GM23338 (cell line): ENCODE measurements around the gene DGKH. TPM values are rescaled to one million over a fixed set of nuclear protein-coding genes. Genes with fewer than 3 reads are reported as not detected.

ENCODE experiments used
- CREB1 ChIP-seq: fragments of 250-450 bp; sonication (Bioruptor Pico); IDR thresholded peaks from 2 replicates; pipeline ENCODE4 v1.5.0; 2020; ENCODE audit warnings: low read depth, mild to moderate bottlenecking, moderate library complexity
- JUNB ChIP-seq: IDR thresholded peaks from one replicate; pipeline ENCODE4 v1.6.1; 2016; ENCODE audit warnings: antibody characterized with exemption; ENCODE audit not compliant: unreplicated experiment
- NANOG ChIP-seq: IDR thresholded peaks from 2 replicates; pipeline ENCODE4 v1.6.1; 2016; ENCODE audit warnings: antibody characterized with exemption, borderline replicate concordance
- POLR2AphosphoS5 ChIP-seq: IDR thresholded peaks from 2 replicates; pipeline ENCODE4 v1.6.1; 2016; ENCODE audit warnings: antibody characterized with exemption, low read depth
- polyA plus RNA-seq: library from polyadenylated mRNA; unstranded; fragments of >200 nt; fragmentation: Nextera tagmentation; extraction: Ambion mirVana; gene quantifications from 2 replicates; pipeline ENCODE4 v1.2.1, GENCODE V29; 2016
- total RNA-seq: library from RNA; depleted of rRNA; stranded (reverse); fragments of >200 nt; shearing (Covaris generic); gene quantifications from 2 replicates; pipeline ENCODE4 v1.2.3, GENCODE V29; 2014
- TF ChIP-seq, protein P1 (sequence below): fragments of 250-450 bp; sonication (Bioruptor Pico); IDR thresholded peaks from 2 replicates; pipeline ENCODE4 v1.5.0; 2020; ENCODE audit warnings: mild to moderate bottlenecking, moderate library complexity
- TF ChIP-seq, protein P2 (sequence below), 2 experiments: fragments of 200-600 bp in 1 of 2; sonication (generic) in 1 of 2; conservative IDR thresholded peaks; 2 replicates each; pipeline versions ENCODE4 v1.5.1 to v1.6.1; 2016 to 2017; ENCODE audit warnings: antibody characterized with exemption in 2 of 2, low read depth in 2 of 2, mild to moderate bottlenecking in 2 of 2, moderate library complexity in 1 of 2
- TF ChIP-seq, protein P3 (sequence below): IDR thresholded peaks from 2 replicates; pipeline ENCODE4 v1.6.1; 2016; ENCODE audit warnings: antibody characterized with exemption

DGKH gene
- total and polyA plus RNA-seq, 2 experiments from 2014 or later = 2.1 to 7.5 TPM

DNA sequence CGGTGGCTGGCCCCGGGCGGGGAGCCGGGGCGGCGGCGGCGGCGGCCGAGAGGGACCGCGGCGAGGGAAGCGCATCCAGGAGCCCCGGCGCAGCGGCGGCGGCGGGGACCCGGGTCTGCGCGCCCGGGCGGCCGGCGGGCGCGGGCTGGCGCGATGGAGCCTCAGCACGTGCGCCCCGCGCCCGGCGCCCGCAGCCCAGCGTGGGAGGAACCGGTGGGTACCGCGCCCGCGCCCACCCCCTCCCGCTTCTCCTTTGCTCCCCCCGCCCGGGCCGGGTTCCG, 7.8 kb upstream of the DGKH start (continued):
- TF ChIP-seq, protein P1, sequence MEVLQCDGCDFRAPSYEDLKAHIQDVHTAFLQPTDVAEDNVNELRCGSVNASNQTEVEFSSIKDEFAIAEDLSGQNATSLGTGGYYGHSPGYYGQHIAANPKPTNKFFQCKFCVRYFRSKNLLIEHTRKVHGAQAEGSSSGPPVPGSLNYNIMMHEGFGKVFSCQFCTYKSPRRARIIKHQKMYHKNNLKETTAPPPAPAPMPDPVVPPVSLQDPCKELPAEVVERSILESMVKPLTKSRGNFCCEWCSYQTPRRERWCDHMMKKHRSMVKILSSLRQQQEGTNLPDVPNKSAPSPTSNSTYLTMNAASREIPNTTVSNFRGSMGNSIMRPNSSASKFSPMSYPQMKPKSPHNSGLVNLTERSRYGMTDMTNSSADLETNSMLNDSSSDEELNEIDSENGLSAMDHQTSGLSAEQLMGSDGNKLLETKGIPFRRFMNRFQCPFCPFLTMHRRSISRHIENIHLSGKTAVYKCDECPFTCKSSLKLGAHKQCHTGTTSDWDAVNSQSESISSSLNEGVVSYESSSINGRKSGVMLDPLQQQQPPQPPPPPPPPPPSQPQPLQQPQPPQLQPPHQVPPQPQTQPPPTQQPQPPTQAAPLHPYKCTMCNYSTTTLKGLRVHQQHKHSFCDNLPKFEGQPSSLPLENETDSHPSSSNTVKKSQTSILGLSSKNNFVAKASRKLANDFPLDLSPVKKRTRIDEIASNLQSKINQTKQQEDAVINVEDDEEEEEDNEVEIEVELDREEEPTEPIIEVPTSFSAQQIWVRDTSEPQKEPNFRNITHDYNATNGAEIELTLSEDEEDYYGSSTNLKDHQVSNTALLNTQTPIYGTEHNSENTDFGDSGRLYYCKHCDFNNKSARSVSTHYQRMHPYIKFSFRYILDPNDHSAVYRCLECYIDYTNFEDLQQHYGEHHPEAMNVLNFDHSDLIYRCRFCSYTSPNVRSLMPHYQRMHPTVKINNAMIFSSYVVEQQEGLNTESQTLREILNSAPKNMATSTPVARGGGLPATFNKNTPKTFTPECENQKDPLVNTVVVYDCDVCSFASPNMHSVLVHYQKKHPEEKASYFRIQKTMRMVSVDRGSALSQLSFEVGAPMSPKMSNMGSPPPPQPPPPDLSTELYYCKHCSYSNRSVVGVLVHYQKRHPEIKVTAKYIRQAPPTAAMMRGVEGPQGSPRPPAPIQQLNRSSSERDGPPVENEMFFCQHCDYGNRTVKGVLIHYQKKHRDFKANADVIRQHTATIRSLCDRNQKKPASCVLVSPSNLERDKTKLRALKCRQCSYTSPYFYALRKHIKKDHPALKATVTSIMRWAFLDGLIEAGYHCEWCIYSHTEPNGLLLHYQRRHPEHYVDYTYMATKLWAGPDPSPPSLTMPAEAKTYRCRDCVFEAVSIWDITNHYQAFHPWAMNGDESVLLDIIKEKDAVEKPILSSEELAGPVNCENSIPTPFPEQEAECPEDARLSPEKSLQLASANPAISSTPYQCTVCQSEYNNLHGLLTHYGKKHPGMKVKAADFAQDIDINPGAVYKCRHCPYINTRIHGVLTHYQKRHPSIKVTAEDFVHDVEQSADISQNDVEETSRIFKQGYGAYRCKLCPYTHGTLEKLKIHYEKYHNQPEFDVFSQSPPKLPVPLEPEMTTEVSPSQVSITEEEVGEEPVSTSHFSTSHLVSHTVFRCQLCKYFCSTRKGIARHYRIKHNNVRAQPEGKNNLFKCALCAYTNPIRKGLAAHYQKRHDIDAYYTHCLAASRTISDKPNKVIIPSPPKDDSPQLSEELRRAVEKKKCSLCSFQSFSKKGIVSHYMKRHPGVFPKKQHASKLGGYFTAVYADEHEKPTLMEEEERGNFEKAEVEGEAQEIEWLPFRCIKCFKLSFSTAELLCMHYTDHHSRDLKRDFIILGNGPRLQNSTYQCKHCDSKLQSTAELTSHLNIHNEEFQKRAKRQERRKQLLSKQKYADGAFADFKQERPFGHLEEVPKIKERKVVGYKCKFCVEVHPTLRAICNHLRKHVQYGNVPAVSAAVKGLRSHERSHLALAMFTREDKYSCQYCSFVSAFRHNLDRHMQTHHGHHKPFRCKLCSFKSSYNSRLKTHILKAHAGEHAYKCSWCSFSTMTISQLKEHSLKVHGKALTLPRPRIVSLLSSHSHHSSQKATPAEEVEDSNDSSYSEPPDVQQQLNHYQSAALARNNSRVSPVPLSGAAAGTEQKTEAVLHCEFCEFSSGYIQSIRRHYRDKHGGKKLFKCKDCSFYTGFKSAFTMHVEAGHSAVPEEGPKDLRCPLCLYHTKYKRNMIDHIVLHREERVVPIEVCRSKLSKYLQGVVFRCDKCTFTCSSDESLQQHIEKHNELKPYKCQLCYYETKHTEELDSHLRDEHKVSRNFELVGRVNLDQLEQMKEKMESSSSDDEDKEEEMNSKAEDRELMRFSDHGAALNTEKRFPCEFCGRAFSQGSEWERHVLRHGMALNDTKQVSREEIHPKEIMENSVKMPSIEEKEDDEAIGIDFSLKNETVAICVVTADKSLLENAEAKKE (CRISPR knock-in tag) = no peak
- TF ChIP-seq POLR2AphosphoS5 (no peak), NANOG (no peak), JUNB (no peak), CREB1 (no peak)
- TF ChIP-seq, protein P2, sequence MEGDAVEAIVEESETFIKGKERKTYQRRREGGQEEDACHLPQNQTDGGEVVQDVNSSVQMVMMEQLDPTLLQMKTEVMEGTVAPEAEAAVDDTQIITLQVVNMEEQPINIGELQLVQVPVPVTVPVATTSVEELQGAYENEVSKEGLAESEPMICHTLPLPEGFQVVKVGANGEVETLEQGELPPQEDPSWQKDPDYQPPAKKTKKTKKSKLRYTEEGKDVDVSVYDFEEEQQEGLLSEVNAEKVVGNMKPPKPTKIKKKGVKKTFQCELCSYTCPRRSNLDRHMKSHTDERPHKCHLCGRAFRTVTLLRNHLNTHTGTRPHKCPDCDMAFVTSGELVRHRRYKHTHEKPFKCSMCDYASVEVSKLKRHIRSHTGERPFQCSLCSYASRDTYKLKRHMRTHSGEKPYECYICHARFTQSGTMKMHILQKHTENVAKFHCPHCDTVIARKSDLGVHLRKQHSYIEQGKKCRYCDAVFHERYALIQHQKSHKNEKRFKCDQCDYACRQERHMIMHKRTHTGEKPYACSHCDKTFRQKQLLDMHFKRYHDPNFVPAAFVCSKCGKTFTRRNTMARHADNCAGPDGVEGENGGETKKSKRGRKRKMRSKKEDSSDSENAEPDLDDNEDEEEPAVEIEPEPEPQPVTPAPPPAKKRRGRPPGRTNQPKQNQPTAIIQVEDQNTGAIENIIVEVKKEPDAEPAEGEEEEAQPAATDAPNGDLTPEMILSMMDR (conservative IDR thresholded peaks at IDR 0.05; ENCODE audit: low read depth in 2 of 2) = no peak
- TF ChIP-seq, protein P3, sequence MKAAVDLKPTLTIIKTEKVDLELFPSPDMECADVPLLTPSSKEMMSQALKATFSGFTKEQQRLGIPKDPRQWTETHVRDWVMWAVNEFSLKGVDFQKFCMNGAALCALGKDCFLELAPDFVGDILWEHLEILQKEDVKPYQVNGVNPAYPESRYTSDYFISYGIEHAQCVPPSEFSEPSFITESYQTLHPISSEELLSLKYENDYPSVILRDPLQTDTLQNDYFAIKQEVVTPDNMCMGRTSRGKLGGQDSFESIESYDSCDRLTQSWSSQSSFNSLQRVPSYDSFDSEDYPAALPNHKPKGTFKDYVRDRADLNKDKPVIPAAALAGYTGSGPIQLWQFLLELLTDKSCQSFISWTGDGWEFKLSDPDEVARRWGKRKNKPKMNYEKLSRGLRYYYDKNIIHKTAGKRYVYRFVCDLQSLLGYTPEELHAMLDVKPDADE = no peak
